A549 treated with Mapracorat at 1 μM for 4 hours (cell line): Measurements from ENCODE around the gene INTS1. TPM values are rescaled to one million over a fixed set of nuclear protein-coding genes. Genes with fewer than 3 reads are reported as not detected.

Experiments used
- total RNA-seq: library from RNA; stranded (reverse); fragments of 200-300 nt; extraction: Qiagen RNA extraction; gene quantifications from 5 replicates; pipeline ENCODE4 v1.2.3, GENCODE V29; 2022

INTS1 gene, protein sequence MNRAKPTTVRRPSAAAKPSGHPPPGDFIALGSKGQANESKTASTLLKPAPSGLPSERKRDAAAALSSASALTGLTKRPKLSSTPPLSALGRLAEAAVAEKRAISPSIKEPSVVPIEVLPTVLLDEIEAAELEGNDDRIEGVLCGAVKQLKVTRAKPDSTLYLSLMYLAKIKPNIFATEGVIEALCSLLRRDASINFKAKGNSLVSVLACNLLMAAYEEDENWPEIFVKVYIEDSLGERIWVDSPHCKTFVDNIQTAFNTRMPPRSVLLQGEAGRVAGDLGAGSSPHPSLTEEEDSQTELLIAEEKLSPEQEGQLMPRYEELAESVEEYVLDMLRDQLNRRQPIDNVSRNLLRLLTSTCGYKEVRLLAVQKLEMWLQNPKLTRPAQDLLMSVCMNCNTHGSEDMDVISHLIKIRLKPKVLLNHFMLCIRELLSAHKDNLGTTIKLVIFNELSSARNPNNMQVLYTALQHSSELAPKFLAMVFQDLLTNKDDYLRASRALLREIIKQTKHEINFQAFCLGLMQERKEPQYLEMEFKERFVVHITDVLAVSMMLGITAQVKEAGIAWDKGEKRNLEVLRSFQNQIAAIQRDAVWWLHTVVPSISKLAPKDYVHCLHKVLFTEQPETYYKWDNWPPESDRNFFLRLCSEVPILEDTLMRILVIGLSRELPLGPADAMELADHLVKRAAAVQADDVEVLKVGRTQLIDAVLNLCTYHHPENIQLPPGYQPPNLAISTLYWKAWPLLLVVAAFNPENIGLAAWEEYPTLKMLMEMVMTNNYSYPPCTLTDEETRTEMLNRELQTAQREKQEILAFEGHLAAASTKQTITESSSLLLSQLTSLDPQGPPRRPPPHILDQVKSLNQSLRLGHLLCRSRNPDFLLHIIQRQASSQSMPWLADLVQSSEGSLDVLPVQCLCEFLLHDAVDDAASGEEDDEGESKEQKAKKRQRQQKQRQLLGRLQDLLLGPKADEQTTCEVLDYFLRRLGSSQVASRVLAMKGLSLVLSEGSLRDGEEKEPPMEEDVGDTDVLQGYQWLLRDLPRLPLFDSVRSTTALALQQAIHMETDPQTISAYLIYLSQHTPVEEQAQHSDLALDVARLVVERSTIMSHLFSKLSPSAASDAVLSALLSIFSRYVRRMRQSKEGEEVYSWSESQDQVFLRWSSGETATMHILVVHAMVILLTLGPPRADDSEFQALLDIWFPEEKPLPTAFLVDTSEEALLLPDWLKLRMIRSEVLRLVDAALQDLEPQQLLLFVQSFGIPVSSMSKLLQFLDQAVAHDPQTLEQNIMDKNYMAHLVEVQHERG (N-terminal part only)
- 44.5 to 62.2 TPM (median 55.8 TPM) in 5 replicates for total RNA-seq

DNA sequence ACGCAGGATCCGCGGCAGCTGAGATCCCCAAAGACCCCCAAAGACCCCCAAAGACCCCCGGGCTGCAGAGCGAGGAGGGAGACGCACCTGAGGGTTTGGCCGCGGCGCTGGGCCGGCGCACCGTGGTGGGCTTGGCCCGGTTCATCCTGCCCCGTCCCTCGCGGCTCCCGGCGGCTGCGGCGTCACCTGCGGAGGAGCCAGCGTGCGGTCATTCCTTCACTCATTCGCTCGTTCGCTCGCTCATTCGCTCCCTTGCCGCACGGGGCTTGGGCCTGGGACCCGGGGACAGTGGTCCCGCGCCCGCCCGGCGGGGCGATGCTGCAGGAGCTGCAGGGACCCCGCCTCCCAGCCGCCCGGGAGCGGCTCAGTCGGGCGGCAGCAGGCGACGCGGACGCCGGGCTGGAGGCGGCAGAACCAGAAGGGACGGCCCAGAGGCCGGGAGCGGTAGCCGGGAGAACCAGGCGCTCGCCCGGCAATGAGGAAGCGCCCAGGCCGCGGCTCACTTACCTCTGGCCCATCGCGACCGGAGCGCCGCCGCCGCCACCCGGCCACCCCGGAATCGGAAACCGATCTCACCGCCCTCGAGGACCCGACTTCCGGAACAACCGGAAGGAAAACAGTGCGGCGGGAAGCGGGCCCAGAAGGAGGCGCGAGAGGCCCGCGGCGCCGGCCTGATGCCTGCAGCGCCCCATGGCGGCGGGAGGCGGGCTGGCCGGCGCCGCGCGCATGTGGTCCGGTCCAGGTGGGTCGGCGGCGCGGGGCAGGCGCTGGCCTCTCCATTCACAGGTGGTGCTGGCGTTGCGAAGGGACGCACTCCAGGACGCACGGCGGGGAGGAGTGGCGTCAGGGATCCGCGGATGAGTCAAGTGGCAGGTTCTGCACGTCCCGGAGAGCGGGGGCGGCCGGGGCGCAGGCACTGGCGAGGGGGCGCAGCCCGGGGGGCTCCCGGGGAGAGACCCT is at the start of gene INTS1:
Gene INTS1 (minus strand): TSS at position 574 of the 960 bp plus-strand sequence. CDS start 429 bp downstream, at position 145.

DNA sequence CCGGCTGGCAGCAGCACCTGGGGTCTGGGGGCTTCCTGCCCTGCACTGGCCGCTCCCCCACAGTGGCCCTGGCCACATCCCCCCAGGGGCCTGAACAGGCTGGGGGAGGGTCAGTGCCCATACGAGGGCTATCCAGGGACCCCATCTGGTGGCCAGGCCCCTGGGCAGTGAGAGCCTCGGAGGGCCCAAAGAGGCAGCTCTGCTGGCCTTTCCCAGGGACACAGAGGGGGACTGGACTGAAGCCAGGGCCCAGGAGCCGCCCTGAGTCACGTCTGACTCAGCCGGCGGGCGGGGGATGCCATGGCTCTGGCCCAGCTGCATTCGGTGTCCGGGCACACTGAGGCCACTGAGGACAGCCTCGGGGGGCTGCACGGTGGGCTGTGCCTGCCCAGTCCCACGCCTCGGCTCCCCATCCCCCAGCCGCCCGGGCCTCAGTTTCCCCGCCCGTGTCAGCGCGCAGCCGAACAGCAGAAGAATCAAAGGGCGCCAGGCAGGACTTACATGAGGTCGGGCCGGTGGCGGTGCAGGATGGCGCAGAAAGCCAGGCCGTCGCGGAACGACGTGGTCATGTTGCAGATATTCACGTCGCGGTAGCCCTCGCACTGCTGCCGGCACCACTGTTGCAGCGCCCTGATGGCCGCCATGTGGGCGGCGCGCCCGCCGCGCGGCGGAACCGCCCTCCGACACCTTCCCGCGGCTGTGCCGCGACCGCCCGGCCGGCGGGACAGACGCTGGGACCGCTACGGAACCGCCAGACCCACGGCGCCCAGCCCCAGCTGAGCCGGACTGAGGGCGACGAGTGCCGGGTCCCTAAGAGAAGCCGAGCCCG is 45.3 kb downstream of the INTS1 start, which contains the start of gene MICALL2:
Gene MICALL2 (minus strand): TSS at position 788 of the 829 bp plus-strand sequence. CDS start 144 bp downstream, at position 644.

Other genes starting within 250 kb of the INTS1 start
- gene MICALL2, start 44.9 kb downstream of the INTS1 start, total RNA-seq, result 14.8 to 30.8 TPM (median 24.2 TPM) in 5 replicates
- 34.4 to 73.6 TPM (median 64.6 TPM) in 5 replicates for gene MAFK, start 26.3 kb upstream of the INTS1 start, total RNA-seq
- gene TMEM184A, start 51.8 kb upstream of the INTS1 start, total RNA-seq, result 6.0 to 11.2 TPM (median 10.3 TPM) in 5 replicates
- 71.4 to 107 TPM (median 97.9 TPM) in 5 replicates for gene PSMG3, start 65.6 kb upstream of the INTS1 start, total RNA-seq
- 0.23 to 0.49 TPM (median 0.30 TPM) in 5 replicates for gene ELFN1, start 165.9 kb upstream of the INTS1 start, total RNA-seq